Activated gamma-delta T cell treated with Interleukin-2 at 50 U/mL for 16 hours (primary cell): ENCODE measurements around the gene PTPN21.
"Not testable (repeated sequence)": the region's sequence is repeated elsewhere in the genome, so short reads cannot be mapped to it uniquely, and the experiment has no call there.

Source experiments
- DNase-seq: peaks from one replicate; pipeline ENCODE4 v3.0.0-alpha.2; 2020

The PTPN21 gene

GRCh38 chr14:88551094-88551870 is 3.5 kb downstream of the PTPN21 start:
- DNase-seq, result peak; percentile 21

- DNase-seq, result no peak
Measured at GRCh38 chr14:88550078-88550477, 4.7 kb downstream of the PTPN21 start.

GRCh38 chr14:88547386-88547780 is 7.4 kb downstream of the PTPN21 start:
- no peak for DNase-seq

GRCh38 chr14:88546621-88547385 is 8.0 kb downstream of the PTPN21 start:
- no peak for DNase-seq

GRCh38 chr14:88545256-88545655 is 9.6 kb downstream of the PTPN21 start:
- no peak for DNase-seq

- DNase-seq, result no peak
Measured at GRCh38 chr14:88542857-88543795, 11.7 kb downstream of the PTPN21 start.

- DNase-seq, result no peak
Measured at GRCh38 chr14:88541324-88541723, 13.5 kb downstream of the PTPN21 start.

GRCh38 chr14:88535813-88536212 is 19.0 kb downstream of the PTPN21 start:
- no peak for DNase-seq

GRCh38 chr14:88535149-88535548 is 19.7 kb downstream of the PTPN21 start:
- no peak for DNase-seq

- DNase-seq, result no peak
Measured at GRCh38 chr14:88533064-88533602, 21.7 kb downstream of the PTPN21 start.

- DNase-seq, result not testable (repeated sequence)
Measured at GRCh38 chr14:88529889-88530288, 24.9 kb downstream of the PTPN21 start.

- no peak for DNase-seq
Measured at GRCh38 chr14:88522393-88522792, 32.4 kb downstream of the PTPN21 start.

GRCh38 chr14:88521818-88522217 is 33.0 kb downstream of the PTPN21 start:
- DNase-seq, result no peak

GRCh38 chr14:88519907-88520306 is 34.9 kb downstream of the PTPN21 start:
- no peak for DNase-seq

- no peak for DNase-seq
Measured at GRCh38 chr14:88518592-88519512, 36.0 kb downstream of the PTPN21 start.

GRCh38 chr14:88516861-88517357 is 37.9 kb downstream of the PTPN21 start:
- DNase-seq, result no peak

GRCh38 chr14:88515499-88516221 is 39.1 kb downstream of the PTPN21 start:
- no peak for DNase-seq

- no peak for DNase-seq
Measured at GRCh38 chr14:88507208-88507607, 47.6 kb downstream of the PTPN21 start.

GRCh38 chr14:88505621-88506020 is 49.2 kb downstream of the PTPN21 start:
- DNase-seq, result no peak

GRCh38 chr14:88504602-88505001 is 50.2 kb downstream of the PTPN21 start:
- DNase-seq, result no peak
